ENCODE results near the gene SLC37A1.
"Not testable (repeated sequence)": the region's sequence is repeated elsewhere in the genome, so short reads cannot be mapped to it uniquely, and the experiment has no call there.

The SLC37A1 gene

DNA sequence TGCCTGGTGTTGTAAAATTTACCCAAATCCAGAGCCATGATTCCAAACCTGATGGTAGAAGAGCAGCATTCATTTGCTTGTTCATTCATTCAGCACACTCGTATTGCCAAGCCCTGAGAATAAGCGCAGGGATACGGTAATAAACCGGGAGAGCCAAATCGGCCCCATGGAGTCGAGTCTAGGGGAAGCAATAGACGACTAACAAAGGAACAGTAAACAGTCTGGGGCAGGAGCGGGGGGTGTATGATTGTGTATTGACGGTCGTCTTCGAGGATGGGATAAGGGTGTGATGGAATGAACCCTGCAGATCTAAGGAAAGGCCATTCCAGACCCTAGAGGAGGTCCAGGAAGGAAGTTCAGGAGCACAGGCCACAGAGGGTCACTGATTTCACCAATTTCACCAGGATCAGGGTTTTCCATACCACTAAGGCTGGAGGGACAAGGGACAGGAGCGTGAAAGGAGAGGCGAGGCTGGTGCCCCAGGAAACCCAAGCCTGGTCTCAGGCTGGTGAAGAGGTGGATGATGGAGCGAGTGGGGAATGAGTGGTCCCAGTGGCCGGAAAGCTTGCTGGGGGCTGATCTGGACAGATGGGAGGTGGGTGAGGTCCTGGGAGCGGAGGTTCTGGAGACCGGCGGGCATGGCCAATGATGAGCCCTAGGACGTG is 78.6 kb downstream of the SLC37A1 start:
- no peak for DNase-seq (ENCODE audit: low read depth in 3 of 3)

GRCh38 chr21:42593007-42593814 is 79.6 kb downstream of the SLC37A1 start:
- DNase-seq (ENCODE audit: low read depth in 3 of 3), result peak; percentile 43 to 46 (median 46)

DNA sequence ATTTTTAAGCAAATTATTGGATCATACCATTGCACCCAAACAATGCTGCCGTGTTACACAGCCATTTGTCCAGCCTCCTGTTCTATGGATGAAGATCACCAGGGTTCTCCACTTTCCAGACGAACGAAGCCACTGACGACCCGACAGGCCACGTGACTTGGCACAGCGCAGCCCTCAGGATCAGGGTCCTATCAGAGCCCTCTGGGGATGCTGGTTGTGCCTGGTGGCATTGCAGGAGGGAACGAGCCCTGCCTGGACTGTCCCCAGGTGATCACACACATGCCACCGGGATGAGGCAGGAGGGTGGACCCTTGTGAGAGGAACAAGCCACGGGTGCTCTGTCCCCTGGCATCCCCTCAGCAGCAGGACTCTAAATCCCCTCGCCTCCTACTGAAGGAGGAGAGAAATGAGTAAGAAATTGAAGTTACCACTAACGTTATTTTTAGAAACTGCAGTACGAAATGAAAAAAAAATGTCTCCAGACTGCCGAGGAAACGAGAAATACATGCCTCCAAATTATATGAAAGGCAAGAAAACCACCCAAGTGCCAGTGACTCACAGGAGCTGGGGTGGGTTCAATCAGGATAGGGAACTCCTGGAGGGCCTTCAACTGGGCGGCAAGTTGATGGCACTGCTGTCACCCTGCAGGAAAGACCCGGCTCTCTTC is 81.1 kb downstream of the SLC37A1 start:
- DNase-seq (ENCODE audit: low read depth in 3 of 3), result no peak

DNA sequence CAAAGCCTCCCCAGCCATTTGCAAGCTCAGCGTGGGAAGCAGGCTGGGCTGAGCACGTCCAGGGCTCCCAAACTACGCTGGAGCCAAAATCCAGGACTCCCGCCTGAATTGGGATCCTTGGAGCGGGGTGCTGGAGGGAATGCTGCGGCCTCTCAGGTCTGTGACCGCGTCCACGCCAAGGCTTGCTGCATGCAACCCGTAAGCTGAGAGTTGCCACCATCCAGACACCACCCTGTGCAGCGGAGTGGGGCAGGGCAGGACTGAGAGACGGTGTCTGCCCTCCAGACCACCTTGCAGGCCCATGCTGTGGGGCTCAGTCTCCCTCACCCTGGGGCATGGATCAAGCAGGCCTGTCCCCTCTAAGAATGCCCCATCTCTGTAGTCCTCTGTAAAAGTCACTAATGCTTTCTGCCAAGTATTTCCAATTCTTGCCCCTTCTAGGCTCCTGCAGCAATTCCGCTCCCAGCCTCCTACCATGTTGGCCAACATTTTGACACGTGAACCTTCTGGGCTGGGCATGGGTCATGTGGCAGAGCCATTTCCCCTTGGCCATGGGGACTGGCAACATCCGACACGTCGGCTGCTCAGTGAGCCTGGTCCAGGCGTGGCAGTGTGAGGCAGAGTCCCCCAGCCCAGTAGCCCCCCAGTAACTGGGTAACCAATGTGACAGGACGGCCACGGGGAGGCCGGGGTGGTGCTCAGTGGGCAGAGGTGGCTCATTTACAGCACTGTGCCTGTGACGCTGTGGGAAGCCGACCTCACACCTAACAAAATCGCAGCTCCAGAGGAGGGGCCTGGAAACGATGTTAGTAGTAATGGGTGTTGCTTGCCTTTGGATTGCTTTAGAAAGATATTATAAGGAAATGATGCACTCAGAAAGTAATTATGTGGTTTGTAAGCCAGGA is 81.9 kb downstream of the SLC37A1 start:
- no peak for DNase-seq (ENCODE audit: low read depth in 3 of 3)

GRCh38 chr21:42596657-42597056 is 83.0 kb downstream of the SLC37A1 start:
- no peak for DNase-seq (ENCODE audit: low read depth in 3 of 3)

DNA sequence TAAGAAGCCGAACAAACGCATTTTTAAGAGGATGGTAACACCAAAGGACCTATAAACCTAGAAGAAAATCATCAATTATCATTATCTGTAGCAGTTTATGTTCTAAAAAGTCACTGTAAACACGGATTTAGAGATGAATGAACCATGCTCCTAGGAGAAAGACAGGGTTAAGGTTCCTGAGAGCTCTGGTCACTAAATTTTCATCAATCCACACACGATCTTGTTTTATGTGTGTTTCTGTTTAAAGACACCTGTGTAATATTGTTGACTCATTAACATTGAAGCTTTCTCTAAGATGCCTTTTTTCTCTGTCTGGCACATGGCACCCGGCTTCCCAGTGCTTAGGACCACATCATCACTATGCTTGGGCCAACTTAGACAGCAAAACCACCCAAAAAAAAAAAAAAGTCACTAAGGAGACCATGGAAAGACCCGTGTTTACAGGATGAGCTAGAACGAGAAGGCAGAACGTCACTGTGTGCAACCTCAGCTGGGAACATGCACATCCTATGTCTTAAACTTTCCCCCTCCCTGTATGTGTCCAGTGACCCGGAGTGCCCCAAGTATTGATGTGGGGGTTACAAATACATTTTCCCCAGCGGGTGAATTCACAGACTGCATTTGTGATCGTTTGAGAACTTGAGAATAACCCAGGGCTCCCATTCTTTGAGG is 84.0 kb downstream of the SLC37A1 start:
- no peak for DNase-seq (ENCODE audit: low read depth in 3 of 3)

DNA sequence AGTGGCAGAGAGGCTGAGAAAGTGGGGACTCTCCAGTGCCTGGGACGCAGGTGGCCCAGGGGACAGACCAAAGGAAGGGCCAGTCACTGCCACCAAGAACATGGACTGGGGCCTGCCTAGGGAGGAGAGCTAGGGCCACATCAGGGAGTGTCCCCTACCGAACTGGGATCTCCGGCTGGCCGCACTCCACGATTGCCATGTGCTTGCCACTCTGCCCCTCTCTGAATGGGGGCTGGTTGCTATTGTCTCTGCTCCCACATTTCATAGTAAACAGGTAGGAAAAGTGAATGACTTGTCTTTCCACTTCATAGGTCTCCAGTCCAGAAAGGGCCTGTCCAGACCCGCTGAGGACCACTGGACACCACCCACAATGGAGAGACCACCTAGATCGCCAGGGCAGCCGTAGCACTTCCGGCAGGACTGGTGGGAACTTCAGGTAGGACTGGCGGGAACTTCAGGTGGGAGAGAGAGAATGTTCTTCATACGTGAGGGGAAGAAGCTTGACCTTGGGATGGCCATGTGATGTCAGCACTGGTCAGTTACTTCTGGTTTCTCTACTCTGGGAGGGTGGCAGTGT is 84.6 kb downstream of the SLC37A1 start:
- no peak for DNase-seq (ENCODE audit: low read depth in 3 of 3)

DNA sequence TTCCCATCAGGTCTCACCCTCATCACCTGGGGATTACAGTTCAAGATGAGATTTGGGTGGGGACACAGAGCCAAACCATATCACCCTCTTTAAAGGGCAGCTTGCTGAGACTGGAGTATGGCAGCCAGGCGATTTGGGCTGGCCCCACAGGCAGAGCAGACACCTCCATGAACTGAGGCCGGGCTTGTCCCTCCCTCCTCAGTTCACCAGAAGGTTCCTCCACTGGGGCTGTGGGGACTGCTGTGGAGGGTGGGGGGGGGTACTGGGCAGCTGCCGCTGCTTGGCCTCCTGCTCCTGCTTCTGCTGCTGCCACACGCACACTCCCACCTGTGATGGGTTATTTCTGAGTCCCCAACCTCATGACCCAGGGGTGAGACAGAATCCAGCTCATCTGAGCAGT is 85.8 kb downstream of the SLC37A1 start:
- no peak for DNase-seq (ENCODE audit: low read depth in 3 of 3)

- DNase-seq (ENCODE audit: low read depth in 3 of 3), result no peak
Measured at GRCh38 chr21:42599962-42600361, 86.3 kb downstream of the SLC37A1 start.

DNA sequence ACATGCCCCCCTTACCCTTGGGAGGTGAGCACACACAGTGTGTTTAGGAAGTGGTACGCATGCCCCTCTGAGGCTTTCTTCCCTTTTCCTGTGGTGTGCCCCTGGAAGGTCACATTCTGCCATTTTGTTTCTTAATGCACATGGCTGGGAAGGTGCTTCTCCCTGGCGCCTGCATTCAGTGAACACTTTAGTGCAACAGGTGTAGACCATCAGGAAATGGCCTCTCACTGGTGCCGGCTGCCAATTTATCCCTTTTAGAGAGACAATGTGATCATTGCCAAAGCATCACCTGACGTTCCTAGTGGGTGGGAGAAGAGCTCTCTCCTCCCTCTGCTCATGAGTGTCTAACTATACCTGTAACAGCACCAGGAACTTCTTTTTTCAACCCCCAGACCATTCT is 88.0 kb downstream of the SLC37A1 start:
- no peak for DNase-seq (ENCODE audit: low read depth in 3 of 3)

- DNase-seq (ENCODE audit: low read depth in 3 of 3), result no peak
Measured at GRCh38 chr21:42607102-42607501, 93.5 kb downstream of the SLC37A1 start.

- DNase-seq (ENCODE audit: low read depth in 3 of 3), result no peak
Measured at GRCh38 chr21:42607525-42608102, 94.0 kb downstream of the SLC37A1 start.

DNA sequence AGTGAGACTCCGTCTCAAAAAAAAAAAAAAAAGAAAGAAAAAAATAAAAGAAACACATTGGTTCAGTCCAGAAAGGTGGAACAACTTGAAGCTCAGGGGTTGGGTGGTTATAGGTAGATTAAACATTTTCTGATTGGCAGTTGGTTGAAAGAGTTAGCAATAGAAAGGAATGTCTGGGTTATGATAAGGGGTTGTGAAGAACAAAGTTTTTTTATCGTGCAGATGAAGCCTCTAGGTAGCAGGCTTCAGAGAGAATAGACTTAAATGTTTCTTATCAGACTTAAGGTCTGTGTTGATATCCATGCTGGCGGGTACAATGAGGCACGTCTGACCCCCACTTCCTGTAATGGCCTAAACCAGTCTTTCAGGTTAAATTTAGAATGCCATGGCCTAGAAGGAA is 94.8 kb downstream of the SLC37A1 start:
- DNase-seq (ENCODE audit: low read depth in 3 of 3), result no peak

GRCh38 chr21:42609811-42610210 is 96.2 kb downstream of the SLC37A1 start:
- DNase-seq (ENCODE audit: low read depth in 3 of 3), result no peak

DNA sequence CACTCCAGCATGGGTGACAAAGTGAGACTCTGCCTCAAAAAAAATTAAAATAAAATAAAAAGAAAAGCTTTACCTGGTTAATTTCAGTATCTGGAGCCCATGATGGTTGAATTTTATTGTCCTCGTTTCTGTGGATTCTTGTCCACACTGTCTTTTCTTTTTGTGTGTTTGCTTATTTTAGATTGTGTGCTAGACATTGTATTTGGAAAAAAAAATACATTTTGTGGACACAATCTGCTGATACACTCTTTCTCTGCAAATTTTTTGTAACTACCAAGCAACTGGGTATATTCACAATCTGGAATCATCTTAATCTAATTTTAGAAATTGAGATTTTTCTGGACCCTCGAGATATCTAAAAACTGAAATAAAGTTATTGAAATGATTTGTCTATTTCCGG is 98.2 kb downstream of the SLC37A1 start:
- DNase-seq (ENCODE audit: low read depth in 3 of 3), result no peak

- DNase-seq (ENCODE audit: low read depth in 3 of 3), result no peak
Measured at GRCh38 chr21:42612390-42612789, 98.7 kb downstream of the SLC37A1 start.

DNA sequence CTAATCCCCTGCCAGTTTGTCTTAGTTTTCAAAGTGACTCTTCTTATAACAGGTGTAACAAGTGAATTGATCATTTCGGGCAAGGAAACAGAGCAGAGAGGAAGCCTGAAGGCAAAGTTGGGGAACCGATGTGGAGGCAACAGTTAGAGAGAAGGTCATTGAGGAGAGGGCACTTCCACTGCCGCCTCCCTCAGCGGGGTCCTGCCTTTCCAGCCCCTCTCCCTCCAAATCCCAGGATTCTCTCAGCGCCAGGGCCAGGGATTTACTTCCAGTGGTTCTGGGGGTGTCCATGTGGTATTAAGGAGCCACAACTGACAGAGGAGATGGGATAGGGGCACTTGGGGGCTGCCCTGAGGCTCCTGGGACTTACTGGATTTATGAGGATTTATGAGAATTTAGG is 100.1 kb downstream of the SLC37A1 start:
- DNase-seq (ENCODE audit: low read depth in 3 of 3), result no peak

GRCh38 chr21:42614396-42614795 is 100.7 kb downstream of the SLC37A1 start:
- DNase-seq (ENCODE audit: low read depth in 3 of 3), result peak in 1 of 3 experiments; percentile 17

GRCh38 chr21:42614811-42615351 is 101.2 kb downstream of the SLC37A1 start:
- DNase-seq (ENCODE audit: low read depth in 3 of 3), result peak; percentile 23 to 27 (median 24)

DNA sequence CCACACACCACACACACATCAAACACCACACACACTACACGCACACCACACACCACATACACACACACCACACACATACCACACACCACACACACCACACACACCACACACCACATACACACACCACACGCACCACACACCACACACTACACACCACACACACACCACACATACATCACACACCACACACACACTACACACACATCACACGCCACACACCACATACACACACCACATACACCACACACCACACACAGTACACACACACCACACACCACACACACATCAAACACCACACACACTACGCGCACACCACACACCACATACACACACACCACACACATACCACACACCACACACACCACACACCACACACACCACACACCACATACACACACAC is 101.7 kb downstream of the SLC37A1 start:
- DNase-seq (ENCODE audit: low read depth in 3 of 3), result not testable (repeated sequence)

Data from stimulated activated CD4-positive, alpha-beta T cell treated with anti-CD3 and anti-CD28 coated beads, TNF-alpha, amount 100 ng/mL, for 4 hours (primary cell).